Putamen (tissue), 1 donor: ENCODE results near the gene BBC3.
"Not testable (repeated sequence)": the region's sequence is repeated elsewhere in the genome, so short reads cannot be mapped to it uniquely, and the experiment has no call there.

Source experiments
- DNase-seq: peaks from one replicate; pipeline ENCODE4 v3.0.0-alpha.2; 2016; ENCODE audit warnings: low spot score

Gene BBC3, protein sequence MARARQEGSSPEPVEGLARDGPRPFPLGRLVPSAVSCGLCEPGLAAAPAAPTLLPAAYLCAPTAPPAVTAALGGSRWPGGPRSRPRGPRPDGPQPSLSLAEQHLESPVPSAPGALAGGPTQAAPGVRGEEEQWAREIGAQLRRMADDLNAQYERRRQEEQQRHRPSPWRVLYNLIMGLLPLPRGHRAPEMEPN

DNA sequence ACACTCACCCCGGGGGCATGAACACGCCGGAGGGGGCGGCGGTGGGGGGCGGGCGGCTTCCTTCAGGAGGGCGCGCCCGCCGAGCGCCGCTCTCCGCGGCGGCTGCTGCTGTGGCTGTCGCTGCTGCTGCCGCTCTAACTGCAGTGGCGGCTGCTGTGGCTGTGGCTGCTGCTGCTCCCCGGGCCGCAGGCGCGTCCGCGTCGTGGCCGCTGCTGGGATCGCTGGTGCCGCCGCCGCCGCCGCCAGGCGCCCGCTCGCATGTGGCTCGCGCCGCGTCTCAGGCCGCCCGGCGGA is at the start of gene BBC3:
Gene BBC3, minus strand, starts transcription at position 279 of the 294 bp plus-strand sequence. CDS start 2,768 bp downstream, outside the sequence.
- no peak for DNase-seq

DNA sequence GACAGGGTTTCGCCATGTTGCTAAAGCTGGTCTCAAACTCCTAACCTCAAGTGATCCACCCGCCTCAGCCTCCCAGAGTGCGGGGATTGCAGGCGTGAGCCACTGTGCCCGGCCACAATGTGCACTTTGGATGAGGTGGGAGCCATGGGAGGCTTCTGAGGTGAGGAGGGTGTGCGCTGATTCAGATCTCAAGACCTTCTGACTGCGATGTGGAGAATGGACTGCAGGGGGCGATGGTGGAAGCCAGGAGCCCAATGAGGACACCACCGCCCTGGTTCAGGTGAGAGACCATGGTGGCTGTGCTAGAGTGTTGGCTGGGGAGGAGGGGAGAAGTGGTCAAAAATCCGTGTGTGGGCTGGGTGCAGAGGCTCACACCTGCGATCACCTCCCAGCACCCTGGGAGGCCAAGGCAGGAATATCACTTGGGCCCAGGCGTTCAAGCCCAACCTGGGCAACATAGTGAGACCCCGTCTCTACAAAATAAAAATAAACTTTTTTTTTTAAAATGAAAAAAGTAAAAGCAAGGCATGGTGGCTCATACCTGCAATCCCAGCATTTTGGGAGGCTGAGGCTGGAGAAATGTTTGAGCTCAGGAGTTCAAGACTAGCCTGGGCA is 49.3 kb upstream of the BBC3 start:
- DNase-seq, result no peak

DNA sequence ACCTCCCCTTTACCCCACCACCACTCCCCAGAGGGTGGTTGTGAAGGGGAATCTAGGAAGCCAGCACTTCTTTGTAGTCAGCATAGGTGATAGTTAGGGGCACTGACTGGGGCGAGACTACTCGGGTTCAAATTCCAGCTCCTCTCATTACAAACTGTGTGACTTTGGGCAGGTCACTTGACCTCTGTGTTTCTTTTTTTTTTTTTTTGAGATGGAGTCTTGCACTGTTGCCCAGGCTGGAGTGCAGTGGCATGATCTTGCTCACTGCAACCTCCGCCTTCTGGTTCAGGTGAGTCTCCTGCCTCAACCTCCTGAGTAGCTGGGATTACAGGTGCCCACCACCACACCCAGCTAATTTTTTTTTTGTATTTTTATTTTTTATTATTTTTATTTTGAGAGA is 45.5 kb upstream of the BBC3 start:
- DNase-seq, result not testable (repeated sequence)

DNA sequence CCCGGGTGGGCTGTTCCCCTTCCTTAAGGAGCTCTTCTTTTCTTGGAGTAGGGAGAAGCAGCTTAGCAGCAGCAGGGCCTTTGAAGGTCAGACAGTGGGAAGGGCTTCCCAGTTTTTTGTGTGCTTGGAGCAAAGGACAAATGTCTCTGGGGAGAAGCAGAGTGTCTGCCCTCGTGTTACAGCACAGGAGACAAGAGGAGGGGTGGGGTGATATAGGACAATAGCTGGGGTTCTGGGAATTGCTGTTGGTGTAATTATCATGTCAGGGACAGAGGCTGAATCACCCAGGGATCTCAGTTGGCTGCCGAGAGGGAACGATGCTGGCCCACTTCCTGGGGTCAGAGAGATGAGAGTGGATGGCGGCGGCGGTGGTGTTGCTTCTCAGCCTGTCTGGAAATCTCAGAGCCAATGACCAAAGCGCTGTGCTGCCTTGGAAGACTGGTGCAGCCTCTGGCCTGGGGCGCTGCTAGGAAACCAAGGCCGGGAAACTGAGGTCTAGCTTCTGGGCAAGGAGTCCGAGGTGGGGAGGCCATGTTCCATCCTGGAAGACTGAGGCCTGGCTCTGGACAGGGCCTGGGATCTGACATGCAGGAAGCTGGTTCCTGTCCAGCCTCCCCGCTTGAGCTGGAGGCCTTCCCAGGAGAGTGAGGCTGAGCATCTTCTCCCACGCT is 44.9 kb upstream of the BBC3 start:
- no peak for DNase-seq

DNA sequence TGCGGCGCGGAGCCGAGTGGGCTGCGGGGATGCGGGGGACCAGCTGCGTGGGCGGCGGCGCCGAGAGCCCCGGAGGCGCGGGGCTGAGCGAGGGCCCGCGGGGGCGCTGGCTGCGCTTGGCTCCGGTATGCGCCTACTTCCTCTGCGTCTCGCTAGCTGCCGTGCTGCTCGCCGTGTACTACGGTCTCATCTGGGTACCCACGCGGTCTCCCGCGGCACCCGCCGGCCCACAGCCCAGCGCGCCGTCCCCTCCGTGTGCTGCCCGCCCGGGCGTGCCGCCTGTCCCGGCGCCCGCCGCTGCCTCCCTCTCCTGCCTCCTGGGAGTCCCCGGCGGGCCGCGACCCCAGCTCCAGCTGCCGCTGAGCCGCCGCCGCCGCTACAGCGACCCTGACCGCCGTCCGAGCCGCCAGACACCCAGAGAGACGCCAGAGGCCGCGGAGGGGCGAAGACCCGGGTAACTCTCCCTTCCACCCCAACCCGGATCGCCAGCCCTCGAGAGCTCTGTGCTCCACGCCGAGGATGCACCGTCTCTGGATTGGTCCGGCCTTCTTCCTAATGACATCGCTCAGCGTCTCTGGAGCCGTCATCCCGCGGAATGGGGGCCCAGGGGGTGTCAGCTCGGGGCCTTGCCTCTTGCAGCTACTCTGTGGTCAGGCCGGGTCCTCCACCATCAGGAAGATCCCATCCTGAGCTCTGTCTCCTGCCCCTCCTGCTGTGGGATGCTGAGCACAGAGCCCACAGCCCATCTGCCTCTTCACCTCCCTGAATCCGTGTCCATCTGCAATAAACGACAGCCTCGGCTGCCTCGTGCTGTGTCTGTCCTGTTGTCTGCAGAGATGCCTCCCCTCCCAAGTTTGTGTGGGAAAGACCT is 44.1 kb upstream of the BBC3 start:
- no peak for DNase-seq

DNA sequence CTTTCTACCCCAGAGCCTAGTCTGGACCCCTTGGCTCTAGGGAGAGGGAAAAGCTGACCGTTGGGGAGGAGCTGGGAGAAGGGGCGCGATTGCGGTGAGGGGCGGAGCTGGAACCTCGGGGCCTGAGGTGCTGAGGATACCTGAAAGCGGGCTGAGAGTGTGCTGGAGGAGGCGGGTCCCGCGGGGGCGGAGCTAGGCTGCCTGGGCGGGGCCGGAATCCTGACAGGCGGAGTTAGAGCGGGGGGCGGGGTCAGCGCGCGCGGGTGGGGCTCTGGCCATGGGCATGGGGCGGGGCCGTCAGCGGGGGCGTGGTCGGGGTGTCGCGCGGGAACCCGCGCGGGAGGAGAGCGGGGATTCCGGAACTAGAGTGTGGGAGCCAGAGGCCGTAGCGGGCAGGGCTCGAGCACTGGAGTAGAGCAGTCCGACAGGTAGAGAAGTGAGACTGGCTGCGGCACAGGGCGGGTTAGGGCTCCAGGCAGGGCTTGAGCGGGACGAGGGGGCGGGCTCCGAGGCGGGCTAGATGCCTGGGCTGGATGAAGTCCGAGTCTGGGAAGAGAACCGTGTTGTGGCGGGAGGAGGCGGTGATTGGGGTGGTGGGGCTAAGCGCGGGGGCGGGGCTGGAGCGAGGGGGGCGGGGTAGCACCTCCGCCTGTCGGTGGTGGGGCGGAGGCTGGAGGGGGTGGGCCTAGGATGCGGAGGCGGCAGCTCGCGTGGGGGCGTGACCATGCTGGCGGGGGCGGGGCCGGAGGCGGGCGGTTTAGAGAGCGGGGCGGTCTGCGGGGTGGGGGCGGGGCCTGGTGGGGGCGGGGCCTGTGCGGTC is 43.3 kb upstream of the BBC3 start, which contains the start of gene INAFM1:
Gene INAFM1, plus strand, starts transcription at position 815 of the 820 bp plus-strand sequence. CDS start 35 bp downstream, outside the sequence.
- DNase-seq, result peak; percentile 90

DNA sequence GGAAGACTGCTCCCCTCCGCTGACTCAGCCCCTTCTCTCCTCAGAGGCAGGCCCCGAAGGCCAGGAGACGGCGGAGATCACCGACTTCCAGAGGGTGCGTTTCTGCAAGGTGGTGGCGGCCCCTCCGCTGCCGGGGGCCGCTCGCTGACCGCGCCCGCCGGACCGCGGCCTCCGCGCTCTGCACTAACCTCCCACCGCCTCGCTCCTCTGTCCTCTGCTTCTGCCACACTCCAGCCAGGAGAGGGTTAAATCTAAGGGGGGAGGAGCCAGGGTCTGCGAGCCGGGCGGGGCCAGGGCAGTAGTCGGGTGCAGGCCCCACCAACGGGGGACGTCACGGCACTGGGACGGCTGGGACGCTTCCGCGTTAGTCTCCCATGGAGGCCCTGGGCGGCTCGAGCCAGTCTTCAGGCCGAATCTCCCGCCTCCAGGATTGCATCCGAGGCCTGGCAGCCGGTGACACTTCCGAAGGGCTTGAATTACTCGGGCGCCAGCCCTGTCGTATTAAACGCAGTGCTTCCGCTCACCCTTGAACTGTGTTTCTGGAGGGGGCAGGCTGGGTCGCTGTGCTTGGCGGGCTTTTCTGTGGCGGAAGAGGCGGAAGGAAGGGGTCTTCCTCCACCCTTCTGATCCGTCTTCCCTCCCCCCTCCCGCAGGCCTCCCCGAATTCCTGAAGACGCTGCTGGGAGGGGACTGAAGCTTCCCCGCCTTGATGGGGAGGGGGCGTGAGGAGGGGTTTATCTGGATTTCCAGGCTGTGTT is 42.5 kb upstream of the BBC3 start:
- DNase-seq, result peak; percentile 85

DNA sequence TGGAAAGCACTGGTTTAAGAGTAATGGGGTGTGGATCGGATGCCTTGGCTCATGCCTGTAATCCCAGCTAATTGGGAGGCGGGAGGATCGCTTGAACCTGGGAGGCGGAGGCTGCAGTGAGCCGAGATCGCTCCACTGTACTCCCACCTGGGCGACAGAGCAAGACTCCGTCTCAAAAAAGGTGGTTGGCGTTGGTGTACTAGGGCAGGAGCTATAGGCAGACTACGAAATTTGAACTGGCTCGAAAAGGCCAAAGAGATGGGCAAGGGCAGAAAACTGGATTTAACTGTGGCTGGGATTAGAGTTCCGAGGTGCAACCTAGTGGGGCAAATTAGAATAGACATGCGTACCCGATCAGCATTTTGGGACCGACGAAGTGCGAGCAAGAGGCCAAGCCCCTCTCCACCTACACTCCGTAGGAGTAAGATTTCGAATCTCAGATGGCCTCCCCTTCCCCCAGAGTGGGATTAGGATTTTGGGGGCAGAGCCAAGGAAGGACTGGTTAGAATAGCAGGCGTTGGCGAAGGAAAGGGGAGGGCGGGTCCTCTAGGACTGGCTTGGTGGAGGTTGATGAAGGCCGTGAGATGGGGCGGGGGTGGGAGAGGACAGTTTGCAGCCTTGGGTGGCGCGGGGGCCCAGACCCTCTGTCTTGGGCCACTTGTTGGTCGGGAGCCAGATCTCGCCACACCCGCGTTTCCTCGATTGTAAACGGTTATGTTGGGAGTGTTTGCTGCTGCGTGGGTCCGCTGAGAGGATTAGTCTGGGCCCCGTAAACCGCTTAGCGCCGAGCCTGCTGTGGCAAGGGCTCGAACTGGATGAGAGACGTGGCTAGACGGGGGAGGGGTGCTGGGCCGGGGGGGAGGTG is 41.7 kb upstream of the BBC3 start:
- DNase-seq, result no peak

DNA sequence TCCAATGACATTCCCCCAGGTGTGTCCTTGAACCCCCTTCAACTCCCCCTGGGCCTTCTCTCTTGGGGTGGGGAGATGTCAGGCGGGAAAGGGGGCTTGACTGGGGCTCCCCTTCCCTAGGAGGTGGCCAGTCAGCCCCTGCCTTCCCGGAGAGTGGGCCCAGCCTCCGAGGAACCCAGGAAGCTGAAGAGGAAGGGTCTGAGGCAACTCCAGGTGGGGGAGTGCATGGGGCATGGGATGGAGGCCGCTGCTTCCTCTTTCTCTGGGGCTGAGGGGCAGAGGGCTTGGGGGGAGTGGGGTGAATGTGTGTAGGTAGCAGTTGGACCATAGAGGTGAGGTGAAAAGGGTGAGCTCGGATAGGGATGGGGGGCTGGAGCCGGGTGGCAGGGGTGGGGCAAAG is 41.0 kb upstream of the BBC3 start:
- DNase-seq, result no peak

DNA sequence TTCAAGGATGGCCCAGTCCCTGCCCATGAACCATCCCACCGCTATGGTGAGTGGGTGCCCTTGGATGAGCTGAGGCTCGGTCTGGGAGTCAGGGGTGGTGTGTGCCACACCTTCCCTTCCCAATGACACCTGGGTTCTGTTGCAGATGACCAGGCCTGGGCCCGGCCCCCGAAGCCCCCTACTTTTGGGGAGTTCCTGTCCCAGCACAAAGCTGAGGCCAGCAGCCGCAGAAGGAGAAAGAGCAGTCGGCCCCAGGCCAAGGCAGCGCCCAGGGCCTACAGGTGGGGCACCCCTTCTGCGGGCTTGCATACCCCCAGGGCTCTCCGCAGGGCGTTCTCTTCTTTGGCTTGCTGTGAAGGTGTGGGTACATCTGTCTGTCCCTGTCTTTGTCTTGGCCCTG is 39.4 kb upstream of the BBC3 start:
- DNase-seq, result no peak

DNA sequence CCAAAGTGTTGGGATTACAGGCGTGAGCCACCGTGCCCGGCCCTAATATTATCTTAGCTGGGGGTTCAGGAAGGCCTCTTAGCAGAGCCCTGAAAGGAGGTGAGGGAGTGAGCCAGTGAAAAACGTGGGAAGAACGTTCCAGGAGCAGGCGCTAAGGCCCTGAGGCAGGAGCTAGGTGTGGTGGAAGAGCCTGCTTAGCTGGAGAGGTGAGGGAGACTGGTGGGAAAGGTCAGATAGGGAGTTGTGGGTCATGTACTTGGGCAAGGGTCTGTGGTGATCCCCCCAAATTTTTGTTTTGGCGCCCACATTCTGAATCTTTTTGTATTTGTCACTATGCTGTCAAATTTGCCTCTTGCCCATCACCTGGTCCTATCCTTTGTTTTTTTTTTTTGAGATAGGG is 38.6 kb upstream of the BBC3 start:
- DNase-seq, result no peak

DNA sequence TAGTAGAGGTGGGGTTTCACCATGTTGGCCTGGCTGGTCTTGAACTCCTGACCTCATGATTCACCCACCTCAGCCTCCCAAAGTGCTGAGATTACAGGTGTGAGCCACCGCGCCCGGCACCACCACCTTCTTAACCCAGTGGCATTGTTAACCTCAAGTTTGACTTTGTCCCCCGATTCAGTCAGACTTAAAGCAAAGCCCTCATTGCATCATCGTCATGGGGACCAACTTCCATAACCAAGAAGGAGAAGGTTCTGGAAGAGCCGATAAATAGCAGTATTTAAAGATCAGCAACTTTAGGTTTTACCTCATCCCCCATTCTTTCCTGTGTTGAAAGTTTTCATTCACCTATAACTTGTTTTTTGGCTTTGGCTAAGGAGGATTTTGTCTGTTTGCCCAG is 37.0 kb upstream of the BBC3 start:
- no peak for DNase-seq

DNA sequence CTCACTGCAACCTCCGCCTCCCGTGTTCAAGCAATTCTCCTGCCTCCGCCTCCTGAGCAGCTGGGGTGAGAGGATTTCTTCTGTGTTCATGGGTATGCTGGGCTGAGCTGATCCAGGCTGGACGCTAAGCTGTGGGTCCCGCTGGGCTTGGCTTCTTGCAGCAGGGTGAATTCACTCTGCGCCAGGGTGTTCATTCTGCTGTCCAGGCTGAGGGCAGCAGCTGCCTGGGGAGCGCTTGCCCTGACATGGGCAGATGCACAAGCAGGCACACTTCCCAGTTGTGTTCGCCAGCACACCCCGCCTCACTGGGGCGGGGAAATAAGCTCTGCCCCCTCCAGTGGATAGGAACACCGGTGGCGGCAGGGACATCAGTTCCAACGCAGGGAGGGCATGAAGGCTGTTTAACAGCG is 36.4 kb upstream of the BBC3 start:
- DNase-seq, result peak; percentile 78

DNA sequence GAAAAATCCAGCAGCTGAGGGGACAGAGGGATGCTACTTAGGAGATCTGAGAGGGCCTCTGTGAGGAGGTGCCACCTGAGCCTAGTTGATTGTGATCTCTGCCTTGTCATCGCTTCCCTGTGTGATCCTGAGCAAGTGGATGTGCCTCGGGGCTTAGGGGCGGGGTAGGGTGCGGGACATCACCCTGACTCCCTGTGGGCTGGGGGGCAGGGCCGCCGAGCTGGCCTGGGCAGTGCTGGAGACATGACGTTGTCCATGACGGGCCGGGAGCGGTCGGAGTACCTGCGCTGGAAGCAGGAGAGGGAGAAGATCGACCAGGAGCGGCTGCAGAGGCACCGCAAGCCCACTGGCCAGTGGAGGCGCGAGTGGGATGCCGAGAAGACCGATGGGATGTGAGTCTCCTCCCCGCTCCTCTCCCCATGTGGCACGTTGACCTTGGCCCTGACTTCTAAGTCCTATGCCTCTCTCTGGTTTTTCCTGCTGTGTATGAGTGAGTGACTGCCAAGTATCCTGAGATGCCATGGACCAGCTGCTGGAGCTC is 35.5 kb upstream of the BBC3 start:
- DNase-seq, result no peak

DNA sequence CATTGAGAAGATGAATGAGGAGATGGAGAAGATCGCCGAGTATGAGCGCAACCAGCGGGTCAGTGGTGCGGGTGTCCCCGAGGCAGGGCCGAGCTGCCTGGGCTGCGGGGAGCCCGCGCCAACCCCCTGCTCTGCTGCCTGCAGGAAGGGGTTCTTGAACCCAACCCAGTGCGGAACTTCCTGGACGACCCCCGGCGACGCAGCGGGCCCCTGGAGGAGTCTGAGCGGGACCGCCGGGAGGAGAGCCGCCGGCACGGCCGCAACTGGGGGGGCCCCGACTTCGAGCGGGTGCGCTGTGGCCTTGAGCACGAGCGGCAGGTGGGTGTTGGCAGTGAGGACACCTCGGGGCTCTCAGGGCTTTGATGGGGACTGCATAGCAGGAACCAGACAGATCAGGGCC is 33.6 kb upstream of the BBC3 start:
- DNase-seq, result no peak

DNA sequence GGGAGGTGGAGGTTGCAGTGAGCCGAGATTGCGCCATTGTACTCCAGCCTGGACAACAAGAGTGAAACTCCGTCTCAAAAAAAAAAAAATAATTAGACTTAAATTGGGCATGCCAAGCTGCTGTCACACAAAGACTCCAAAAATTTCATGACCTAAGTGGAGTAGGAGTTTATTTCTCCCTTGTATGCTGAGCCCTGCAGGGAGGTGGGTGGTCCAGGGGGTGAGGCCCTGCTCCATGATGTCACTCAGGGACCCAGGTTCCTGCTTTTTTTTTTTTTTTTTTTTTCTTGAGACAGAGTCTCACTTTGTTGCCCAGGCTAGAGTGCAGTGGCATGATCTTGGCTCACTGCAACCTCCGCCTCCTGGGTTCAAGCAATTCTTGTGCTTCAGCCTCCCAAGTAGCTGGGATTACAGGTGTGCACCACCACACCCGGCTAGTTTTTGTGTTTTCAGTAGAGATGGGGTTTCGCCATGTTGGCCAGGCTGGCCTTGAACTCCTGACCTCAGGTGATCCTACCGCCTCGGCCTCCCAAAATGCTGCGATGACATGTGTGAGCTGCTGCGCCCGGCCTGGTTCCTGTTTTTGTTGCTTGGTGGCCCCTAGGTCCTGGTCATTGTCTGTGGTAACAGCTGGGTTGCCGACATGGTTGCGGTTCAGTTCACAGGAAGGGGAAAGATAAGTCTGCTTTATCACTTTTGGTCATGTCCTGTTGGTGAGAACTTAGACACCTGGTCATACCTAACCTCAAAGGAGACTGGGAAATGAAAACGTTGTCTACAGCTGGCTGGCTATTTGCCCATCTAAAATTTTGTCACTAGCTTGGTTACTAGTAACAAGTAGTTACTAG is 31.2 kb upstream of the BBC3 start:
- not testable (repeated sequence) for DNase-seq

DNA sequence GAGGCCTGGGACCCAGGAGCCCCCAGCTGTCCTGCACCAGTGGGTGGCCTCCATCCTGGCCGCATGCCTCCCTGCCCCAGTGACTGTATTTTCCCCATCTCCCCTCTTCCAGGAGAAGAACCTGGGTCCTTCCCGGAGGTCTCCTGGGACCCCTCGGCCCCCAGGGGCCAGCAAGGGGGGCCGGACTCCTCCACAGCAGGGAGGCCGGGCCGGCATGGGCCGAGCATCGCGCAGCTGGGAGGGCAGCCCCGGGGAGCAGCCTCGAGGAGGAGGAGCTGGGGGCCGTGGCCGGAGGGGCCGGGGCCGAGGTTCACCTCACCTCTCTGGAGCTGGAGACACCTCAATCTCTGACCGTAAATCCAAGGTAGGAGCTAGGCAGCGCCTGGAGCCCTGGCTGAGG is 29.5 kb upstream of the BBC3 start:
- DNase-seq, result no peak

DNA sequence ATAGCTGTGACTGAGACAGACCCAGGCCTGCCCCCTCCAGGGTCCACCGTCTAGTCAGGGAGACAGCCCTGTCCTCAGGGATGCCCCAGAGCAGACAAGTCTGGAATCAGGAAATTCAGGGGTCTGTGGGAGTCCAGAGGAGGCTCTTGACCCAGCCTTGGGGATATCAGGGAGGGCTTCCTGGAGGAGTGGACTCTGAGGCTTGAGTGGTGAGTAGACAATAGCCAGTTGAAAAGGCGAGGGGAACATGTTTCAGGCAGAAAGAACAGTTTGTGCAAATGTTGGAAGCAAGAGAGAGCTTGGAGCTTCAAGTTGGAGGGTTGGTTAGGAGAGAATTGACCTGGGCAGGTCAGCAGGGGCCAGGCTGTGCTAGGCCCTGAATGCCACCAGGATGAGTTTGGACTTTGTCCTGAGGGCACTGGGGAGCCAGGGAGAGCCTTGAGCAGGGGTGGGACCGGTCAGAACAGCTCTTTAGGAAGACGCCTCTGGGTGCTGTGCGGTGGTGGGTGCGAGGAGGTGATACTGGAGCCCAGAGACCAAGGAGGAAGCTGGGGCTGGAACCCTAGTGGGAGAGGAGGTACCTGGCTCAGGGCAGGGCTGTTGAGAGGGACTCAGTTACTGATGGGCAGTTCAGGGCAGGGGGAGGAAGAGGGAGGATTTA is 28.0 kb upstream of the BBC3 start:
- no peak for DNase-seq
